ENCODE data around the gene PCNX3.
"Not testable (repeated sequence)": the region's sequence is repeated elsewhere in the genome, so short reads cannot be mapped to it uniquely, and the experiment has no call there.

The PCNX3 gene

DNA sequence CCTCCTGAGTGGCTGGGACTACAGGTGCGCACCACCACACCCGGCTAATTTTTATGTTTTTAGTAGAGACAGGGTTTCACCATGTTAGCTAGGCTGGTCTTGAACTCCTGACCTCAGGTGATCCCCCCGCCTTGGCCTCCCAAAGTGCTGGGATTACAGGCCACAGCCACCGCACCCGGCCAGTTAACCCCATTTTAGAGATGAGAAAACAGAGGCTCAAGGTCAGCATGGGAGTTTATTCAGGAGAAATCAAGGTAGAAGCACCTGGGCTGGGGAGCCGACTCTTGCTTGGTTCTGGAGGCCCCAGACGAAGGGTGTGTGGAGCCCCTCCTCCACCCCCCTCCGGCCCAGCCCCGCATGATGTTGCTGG is 23.6 kb downstream of the PCNX3 start:
- DNase-seq (ENCODE audit: low read depth in 2 of 3, low spot score in 2 of 3): not testable (repeated sequence)

DNA sequence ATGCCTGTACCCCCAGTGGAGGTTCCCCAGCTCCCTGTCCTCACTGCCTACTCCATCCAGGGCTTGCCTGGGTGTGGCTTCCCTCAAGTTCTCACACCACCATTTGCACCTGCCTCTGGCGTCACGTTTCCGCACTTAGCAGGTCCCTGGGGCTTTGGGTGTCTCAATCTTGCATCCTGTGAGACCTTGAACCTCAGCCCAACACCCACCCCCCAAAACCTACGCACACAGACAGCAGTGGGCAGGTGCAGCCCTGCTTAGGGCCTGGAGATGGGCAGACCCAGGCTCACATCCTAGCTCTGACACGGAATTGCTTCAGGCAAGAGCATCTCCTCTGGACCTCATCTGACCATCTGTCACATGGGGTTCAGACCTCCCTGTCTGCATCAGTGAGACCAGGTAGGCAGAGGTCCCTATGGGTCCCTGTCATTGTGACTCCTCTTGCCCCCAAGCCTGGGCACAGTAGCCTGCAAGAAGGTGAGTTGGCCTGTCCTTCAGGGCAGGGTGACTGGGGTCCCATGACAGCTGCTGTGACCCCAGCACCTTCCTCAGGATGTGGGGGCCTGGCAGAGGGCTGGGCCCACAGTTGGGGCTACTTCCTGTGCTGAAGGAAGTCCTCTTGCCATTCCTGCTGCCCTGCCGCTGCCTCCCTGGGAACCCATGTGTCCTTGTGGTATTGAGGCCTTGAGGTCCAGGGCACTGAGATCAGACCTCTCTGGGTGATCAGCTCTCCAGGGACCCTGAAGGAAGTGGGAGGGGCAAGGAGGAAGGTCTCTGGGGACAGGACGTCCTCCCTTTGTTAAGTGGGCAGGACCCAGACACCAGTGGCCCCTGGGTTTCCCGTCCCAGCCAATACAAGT is 24.3 kb downstream of the PCNX3 start:
- no peak for DNase-seq (ENCODE audit: low read depth in 2 of 3, low spot score in 2 of 3)

GRCh38 chr11:65640483-65641296 is 25.1 kb downstream of the PCNX3 start:
- no peak for DNase-seq (ENCODE audit: low read depth in 2 of 3, low spot score in 2 of 3)

- no peak for DNase-seq (ENCODE audit: low read depth in 2 of 3, low spot score in 2 of 3)
Measured at GRCh38 chr11:65641297-65642013, 25.9 kb downstream of the PCNX3 start.

- DNase-seq (ENCODE audit: low read depth in 2 of 3, low spot score in 2 of 3): no peak
Measured at GRCh38 chr11:65642014-65642671, 26.6 kb downstream of the PCNX3 start.

DNA sequence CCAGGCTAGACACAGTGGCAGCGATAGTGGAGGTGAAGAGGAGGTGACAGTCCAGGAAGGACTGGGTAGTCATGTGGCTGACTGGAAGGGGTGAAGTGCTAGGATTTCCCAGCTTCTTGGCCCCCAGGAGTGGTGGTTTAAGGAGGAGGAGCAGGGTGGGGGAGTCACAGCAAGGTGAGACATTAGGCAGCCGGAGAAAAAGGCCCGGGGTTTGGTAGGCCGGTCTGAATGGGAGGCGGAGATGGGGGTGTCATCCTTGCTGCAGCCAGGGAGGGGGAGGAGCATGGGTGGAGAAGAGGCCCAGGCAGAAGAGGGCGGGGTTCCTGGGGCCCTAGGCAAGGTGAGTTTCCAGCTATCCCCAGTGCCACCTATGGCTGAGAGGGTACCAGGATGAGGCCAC is 28.4 kb downstream of the PCNX3 start:
- no peak for DNase-seq (ENCODE audit: low read depth in 2 of 3, low spot score in 2 of 3)

DNA sequence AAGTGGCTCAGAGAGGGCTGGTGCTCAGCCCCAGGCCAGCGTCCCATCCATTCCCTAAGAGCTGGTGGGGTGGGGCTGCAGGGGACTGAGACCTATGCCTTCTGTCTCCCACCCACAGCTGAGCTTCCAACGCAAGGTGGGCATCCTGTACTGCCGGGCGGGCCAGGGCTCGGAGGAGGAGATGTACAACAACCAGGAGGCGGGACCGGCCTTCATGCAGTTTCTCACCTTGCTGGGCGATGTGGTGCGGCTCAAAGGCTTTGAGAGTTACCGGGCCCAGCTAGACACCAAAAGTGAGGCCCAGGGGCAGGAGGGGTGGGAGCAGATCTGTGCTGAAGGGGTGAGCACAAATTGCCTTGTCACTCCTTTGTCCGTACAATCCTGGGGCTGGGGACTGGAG is 29.3 kb downstream of the PCNX3 start:
- no peak for DNase-seq (ENCODE audit: low read depth in 2 of 3, low spot score in 2 of 3)

DNA sequence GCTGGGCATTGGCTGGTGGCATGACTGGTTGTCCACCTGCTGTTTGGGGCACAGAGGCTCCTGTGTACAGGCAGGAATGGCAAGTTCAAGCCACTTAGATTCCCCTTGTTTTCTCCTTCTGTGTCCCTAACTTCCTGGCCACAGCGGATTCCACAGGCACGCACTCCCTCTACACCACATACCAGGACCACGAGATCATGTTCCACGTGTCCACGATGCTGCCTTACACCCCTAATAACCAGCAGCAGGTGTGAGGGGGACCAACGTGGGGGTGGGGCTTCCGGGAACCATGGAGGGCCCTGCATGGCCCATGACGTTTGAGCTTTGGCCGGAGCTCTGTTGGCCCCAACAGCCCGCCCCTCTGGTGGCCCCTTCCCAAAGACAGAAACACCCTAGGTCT is 30.1 kb downstream of the PCNX3 start:
- DNase-seq (ENCODE audit: low read depth in 2 of 3, low spot score in 2 of 3): no peak

- DNase-seq (ENCODE audit: low read depth in 2 of 3, low spot score in 2 of 3): no peak
Measured at GRCh38 chr11:65646288-65646957, 30.8 kb downstream of the PCNX3 start.

- no peak for DNase-seq (ENCODE audit: low read depth in 2 of 3, low spot score in 2 of 3)
Measured at GRCh38 chr11:65646958-65647701, 31.6 kb downstream of the PCNX3 start.

DNA sequence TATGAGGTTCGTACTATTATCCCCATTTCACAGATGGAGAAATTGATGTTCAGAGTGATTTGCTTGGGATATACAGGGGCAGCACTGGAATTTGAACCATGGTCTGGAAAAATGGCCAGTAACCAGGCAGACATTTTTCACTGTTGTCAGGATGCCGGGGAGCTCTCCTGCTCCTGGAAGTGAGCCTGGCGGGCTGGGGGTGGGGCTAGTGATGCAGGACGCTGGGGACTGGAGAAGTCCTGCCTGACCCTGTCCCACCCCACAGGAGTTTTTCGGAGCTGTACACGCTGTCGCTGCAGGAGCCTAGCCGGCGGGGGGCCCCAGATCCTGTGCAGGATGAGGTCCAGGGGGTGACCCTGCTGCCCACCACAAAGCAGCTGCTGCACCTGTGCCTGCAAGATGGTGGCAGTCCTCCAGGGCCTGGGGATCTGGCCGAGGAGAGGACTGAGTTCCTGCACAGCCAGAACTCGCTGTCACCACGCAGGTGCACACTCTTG is 33.5 kb downstream of the PCNX3 start:
- DNase-seq (ENCODE audit: low read depth in 2 of 3, low spot score in 2 of 3): no peak

DNA sequence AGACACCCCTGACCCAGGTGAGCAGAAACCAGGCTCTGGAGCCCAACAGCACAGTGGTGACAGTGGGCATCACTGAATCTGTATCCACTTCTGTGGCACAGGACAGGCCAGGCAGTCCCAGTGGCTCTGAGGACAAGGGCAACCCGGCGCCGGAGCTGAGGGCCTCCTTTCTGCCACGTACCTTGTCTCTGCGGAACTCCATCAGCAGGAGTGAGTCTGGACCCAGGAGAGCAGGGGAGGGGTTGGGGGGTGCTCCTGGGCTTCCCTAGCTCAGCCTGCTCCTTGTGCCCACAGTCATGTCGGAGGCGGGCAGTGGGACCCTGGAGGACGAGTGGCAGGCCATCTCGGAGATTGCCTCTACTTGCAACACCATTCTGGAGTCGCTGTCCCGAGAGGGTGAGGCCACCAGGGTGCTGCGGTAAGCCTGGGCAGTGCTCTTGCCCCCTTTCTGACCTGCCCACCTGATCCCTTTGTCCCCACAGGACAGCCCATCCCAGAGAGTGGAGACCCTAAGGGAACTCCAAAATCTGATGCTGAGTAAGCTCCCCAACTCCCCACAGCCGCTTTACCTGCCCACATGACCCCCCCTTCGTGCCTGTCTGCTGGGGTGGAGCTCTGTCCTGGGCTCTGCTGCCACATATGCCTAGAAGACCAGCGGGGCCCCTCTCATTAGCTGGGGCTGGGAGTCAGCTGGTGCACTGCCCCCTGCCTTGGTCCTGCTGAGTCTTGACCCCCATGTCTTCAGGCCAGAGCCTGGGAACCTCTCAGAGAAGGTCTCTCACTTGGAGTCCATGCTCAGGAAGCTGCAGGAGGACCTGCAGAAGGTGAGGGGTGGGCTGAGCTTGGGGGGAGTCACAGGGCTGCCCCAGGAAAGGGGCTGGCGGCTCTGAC is 34.3 kb downstream of the PCNX3 start:
- DNase-seq (ENCODE audit: low read depth in 2 of 3, low spot score in 2 of 3): no peak

DNA sequence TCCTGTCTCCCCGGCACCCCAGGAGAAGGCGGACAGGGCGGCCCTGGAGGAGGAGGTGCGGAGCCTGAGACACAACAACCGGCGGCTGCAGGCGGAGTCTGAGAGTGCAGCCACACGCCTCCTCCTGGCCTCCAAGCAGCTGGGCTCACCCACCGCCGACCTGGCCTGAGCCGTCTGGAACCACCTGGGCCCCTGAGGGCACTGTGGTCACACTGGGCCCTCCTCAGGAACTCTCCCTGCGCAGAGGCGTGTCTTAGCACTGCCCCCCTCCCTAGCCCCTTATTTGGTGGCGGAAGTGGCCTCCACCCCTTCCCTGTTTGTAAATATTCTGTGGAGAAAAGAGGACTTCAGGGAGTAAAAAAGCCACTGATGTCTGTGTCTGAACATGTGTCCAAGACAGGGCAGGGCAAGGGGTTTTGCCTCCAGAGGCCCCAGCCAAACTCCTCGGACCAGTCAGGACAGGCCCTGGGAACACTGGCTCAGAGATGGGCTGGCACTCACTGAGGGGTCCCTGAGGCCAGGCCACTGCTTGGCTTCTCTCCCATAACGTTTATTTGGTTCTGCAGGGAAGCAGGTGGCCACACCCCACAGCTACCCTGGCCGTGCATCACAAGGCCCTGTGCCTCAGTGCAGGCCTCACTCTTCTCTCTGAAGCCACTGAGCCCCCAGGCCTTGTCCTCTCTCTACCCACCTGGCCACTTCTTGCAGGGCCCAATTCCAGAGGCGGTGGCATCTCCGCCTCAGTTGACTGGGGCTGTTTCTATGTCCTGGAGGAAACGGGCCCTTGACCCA is 35.2 kb downstream of the PCNX3 start:
- no peak for DNase-seq (ENCODE audit: low read depth in 2 of 3, low spot score in 2 of 3)

- DNase-seq (ENCODE audit: low read depth in 2 of 3, low spot score in 2 of 3): no peak
Measured at GRCh38 chr11:65651339-65651588, 35.7 kb downstream of the PCNX3 start.

GRCh38 chr11:65651589-65652510 is 36.3 kb downstream of the PCNX3 start:
- no peak for DNase-seq (ENCODE audit: low read depth in 2 of 3, low spot score in 2 of 3)

GRCh38 chr11:65652511-65653228 is 37.1 kb downstream of the PCNX3 start:
- peak; percentile 90 to 97 (median 96) for DNase-seq (ENCODE audit: low read depth in 2 of 3, low spot score in 2 of 3)
